Uterus (tissue), 2 donors: ENCODE results near the gene CUZD1.

Experiments
- CTCF ChIP-seq, 4 experiments: fragments of 200-600 bp in 2 of 4; fragments of 450-650 bp in 2 of 4; sonication (generic) in 2 of 4; IDR thresholded peaks; one replicate each; pipeline ENCODE4 v1.5.1; 2016 to 2019; ENCODE audit warnings: antibody characterized with exemption in 4 of 4, mild to moderate bottlenecking in 2 of 4, moderate library complexity in 1 of 4
- POLR2A ChIP-seq, 2 donors: fragments of 450-650 bp; IDR thresholded peaks; one replicate each; pipeline ENCODE4 v1.6.1; 2016; ENCODE audit warnings: antibody characterized with exemption in 2 of 2, mild to moderate bottlenecking in 1 of 2, moderate library complexity in 1 of 2

DNA sequence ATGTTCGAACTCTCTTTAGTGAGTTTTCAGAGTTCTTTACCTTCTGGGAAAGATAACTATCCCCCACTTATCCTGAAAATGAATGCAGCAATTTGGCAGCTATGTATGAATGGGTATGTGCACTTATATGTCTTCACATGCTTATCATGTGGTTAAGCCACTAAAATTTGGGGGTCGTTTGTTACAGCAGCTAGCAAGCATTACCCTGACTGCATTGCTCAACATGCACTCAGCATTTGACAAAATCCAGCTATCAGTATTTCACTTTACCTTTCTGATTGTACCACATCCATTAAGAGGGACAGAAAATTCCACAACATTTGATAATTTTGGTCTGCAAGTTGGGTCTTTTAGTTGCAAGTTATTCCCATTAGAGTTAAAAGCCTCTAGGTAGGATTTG lies 9.7 kb downstream of the CUZD1 start:
- TF ChIP-seq CTCF (IDR thresholded peaks at IDR 0.05) (no peak), POLR2A (IDR thresholded peaks at IDR 0.05) (no peak)
